Measurements from ENCODE around the gene UNC5B. TPM values are rescaled to one million over a fixed set of nuclear protein-coding genes. Genes with fewer than 3 reads are reported as not detected.
"Not testable (repeated sequence)": the region's sequence is repeated elsewhere in the genome, so short reads cannot be mapped to it uniquely, and the experiment has no call there.

The UNC5B gene
- polyA plus RNA-seq, 4 donors = 0.27 to 19.4 (median 6.7) TPM

DNA sequence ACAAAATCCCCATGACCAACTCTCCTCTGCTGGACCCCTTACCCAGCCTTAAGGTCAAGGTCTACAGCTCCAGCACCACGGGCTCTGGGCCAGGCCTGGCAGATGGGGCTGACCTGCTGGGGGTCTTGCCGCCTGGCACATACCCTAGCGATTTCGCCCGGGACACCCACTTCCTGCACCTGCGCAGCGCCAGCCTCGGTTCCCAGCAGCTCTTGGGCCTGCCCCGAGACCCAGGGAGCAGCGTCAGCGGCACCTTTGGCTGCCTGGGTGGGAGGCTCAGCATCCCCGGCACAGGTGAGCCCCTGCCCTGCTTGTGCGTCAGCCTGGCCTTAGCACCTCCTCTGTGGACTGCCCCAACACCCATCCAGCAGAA is 79.1 kb downstream of the UNC5B start:
- 89 to 95% (median 91%) methylated on average over 13 of the region's 13 CpGs for WGBS, 3 donors
- Histone ChIP-seq H3K36me3 (ENCODE audit: control insufficient read depth in 3 of 3, insufficient read depth in 2 of 3, low read depth in 1 of 3, low read length in 3 of 3) (peaks cover 0 to 70% (median 0%) of the 10 kb centered on the region in 3 donors), H3K4me3 (ENCODE audit: low read depth in 1 of 3, low read length in 3 of 3) (no peak overlapping the region), H3K9me3 (ENCODE audit: control insufficient read depth in 2 of 2, insufficient read depth in 1 of 2, low read depth in 1 of 2, low read length in 1 of 2) (no peaks in the 10 kb centered on the region), H3K4me1 (ENCODE audit: control insufficient read depth in 3 of 3, insufficient read depth in 2 of 3, low read depth in 1 of 3, low read length in 2 of 3) (peaks cover 0 to 27% (median 0%) of the 10 kb centered on the region in 3 donors), H3K27ac (ENCODE audit: low read depth in 1 of 3, low read length in 2 of 3) (no peak overlapping the region), H3K27me3 (ENCODE audit: control insufficient read depth in 3 of 3, insufficient read depth in 3 of 3, low read length in 3 of 3) (peaks cover 0 to 2% (median 0%) of the 10 kb centered on the region in 3 donors)
- DNase-seq = no peak
- no peak for FAIRE-seq

DNA sequence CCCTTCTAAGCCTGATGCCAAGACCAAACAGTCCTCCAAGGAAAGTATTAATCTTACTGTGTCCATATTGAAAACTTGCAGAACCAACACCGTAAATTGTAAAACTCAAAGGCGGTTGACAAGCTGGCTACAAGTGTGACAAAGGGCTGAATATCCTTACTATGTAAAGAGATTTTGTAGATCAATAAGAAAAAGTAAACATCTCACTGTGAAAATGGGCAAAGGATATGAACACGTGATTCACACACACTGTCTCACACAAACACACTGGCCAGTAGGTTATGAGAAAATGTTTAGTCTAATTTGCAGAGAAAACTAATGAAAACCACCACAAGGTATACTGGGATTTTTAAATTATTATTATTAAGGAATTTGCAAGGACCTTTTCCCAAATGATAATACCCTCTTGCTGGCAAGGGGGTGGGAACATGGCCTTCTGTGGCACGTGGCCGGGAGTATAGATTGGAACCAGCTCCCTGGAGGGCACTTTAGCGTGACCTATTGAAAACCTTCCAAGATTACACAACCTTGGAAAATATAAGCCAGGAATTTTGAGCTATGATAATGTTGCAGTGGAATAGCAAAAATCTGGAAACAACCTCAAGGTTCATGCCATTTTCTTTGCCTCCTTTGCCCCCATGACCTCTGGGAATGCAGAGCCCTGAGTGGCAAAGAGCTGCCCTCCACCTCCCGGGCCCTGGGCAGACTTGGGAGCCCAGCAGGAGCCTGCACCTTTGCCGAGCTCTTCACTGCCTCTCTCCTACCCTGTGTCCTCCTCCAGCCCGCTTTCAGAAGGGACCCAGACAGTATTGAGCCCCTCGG is 80.5 kb downstream of the UNC5B start:
- Histone ChIP-seq H3K36me3 (ENCODE audit: control insufficient read depth in 3 of 3, insufficient read depth in 2 of 3, low read depth in 1 of 3, low read length in 3 of 3) (peaks cover 0 to 68% (median 0%) of the 10 kb centered on the region in 3 donors), H3K4me1 (ENCODE audit: control insufficient read depth in 3 of 3, insufficient read depth in 2 of 3, low read depth in 1 of 3, low read length in 2 of 3) (peaks cover 0 to 27% (median 0%) of the 10 kb centered on the region in 3 donors), H3K27me3 (ENCODE audit: control insufficient read depth in 3 of 3, insufficient read depth in 3 of 3, low read length in 3 of 3) (peaks cover 0 to 2% (median 0%) of the 10 kb centered on the region in 3 donors), H3K27ac (ENCODE audit: low read depth in 1 of 3, low read length in 2 of 3) (no peak overlapping the region), H3K4me3 (ENCODE audit: low read depth in 1 of 3, low read length in 3 of 3) (no peak overlapping the region), H3K9me3 (ENCODE audit: control insufficient read depth in 2 of 2, insufficient read depth in 1 of 2, low read depth in 1 of 2, low read length in 1 of 2) (no peaks in the 10 kb centered on the region)
- no peak for FAIRE-seq
- no peak for DNase-seq
- WGBS, 3 donors = 68 to 84% (median 75%) methylated on average over 10 of the region's 10 CpGs

DNA sequence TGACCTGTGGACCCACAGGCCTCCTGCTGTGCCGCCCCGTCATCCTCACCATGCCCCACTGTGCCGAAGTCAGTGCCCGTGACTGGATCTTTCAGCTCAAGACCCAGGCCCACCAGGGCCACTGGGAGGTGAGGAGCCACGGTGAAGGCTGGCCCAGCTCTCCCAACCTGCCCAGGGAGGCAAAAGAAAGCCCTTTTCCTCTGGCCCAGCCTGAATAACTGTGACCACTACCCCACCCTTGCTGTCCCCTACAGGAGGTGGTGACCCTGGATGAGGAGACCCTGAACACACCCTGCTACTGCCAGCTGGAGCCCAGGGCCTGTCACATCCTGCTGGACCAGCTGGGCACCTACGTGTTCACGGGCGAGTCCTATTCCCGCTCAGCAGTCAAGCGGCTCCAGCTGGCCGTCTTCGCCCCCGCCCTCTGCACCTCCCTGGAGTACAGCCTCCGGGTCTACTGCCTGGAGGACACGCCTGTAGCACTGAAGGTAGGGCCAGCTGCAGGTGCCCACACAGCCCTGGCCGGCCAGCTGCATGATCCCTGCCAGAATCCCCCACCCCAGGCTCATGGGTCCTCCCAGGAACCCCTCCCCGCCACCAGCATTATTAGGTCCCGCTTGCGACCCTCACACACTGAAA is 81.2 kb downstream of the UNC5B start:
- WGBS, 3 donors = 52 to 73% (median 54%) methylated on average over 17 to 19 of the region's 19 CpGs
- DNase-seq (peak; percentile 31 to 41), FAIRE-seq (no peak)
- Histone ChIP-seq H3K9me3 (ENCODE audit: control insufficient read depth in 2 of 2, insufficient read depth in 1 of 2, low read depth in 1 of 2, low read length in 1 of 2) (no peaks in the 10 kb centered on the region), H3K27ac (ENCODE audit: low read depth in 1 of 3, low read length in 2 of 3) (no peak overlapping the region), H3K27me3 (ENCODE audit: control insufficient read depth in 3 of 3, insufficient read depth in 3 of 3, low read length in 3 of 3) (peaks cover 0 to 2% (median 0%) of the 10 kb centered on the region in 3 donors), H3K36me3 (ENCODE audit: control insufficient read depth in 3 of 3, insufficient read depth in 2 of 3, low read depth in 1 of 3, low read length in 3 of 3) (peaks cover 0 to 67% (median 0%) of the 10 kb centered on the region in 3 donors), H3K4me1 (ENCODE audit: control insufficient read depth in 3 of 3, insufficient read depth in 2 of 3, low read depth in 1 of 3, low read length in 2 of 3) (peaks cover 0 to 27% (median 0%) of the 10 kb centered on the region in 3 donors), H3K4me3 (ENCODE audit: low read depth in 1 of 3, low read length in 3 of 3) (no peak overlapping the region)

DNA sequence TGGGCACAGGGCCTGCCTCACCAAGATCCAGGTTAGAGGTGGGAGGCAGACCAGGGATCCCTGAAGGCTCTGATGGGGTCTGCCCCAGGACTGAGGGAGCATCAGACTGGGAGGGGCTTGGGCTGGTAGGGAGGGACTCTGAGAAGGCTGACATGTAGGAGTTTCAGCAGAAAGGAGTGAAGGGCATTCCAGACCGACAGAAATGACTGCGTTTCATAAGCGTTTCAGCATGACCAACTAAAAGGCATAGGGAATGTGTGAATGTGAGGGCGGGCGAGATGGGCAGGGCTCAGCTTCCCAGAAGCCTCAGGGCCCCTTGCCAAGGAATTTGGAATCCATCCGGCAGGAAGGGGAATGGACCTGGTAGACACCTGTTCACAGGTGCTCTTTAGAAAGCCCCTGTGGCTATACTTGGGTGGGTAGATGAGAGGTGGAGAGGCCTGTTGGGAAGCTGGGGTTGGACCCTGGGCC is 81.8 kb downstream of the UNC5B start:
- FAIRE-seq (no peak), DNase-seq (no peak)
- Histone ChIP-seq H3K27me3 (ENCODE audit: control insufficient read depth in 3 of 3, insufficient read depth in 3 of 3, low read length in 3 of 3) (peaks cover 0 to 2% (median 0%) of the 10 kb centered on the region in 3 donors), H3K36me3 (ENCODE audit: control insufficient read depth in 3 of 3, insufficient read depth in 2 of 3, low read depth in 1 of 3, low read length in 3 of 3) (peaks cover 0 to 66% (median 0%) of the 10 kb centered on the region in 3 donors), H3K4me3 (ENCODE audit: low read depth in 1 of 3, low read length in 3 of 3) (no peak overlapping the region), H3K27ac (ENCODE audit: low read depth in 1 of 3, low read length in 2 of 3) (no peak overlapping the region), H3K9me3 (ENCODE audit: control insufficient read depth in 2 of 2, insufficient read depth in 1 of 2, low read depth in 1 of 2, low read length in 1 of 2) (no peaks in the 10 kb centered on the region), H3K4me1 (ENCODE audit: control insufficient read depth in 3 of 3, insufficient read depth in 2 of 3, low read depth in 1 of 3, low read length in 2 of 3) (peaks cover 0 to 24% (median 0%) of the 10 kb centered on the region in 3 donors)
- 43 to 81% (median 53%) methylated on average over 6 of the region's 6 CpGs for WGBS, 3 donors

DNA sequence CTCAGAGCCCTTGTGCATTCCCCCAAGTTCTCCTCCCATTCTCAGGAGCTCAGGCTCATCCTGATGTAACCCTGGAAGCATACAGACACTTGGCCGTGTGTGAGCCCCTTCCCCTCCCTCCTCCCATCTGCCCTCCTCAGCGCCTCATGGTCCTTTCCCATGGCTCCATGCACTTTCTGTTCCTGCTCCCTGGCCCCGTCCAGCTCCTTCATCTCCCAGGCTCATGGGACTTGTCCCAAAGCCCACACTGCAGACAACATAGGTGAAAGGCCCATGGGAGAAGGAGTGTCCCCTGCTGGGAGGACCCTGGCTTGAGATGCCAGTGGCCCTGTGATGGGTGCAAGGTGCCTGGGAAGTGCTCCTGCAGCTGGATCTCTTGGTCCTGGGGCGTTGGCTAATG is 82.5 kb downstream of the UNC5B start:
- DNase-seq = no peak
- Histone ChIP-seq H3K27ac (ENCODE audit: low read depth in 1 of 3, low read length in 2 of 3) (no peak overlapping the region), H3K27me3 (ENCODE audit: control insufficient read depth in 3 of 3, insufficient read depth in 3 of 3, low read length in 3 of 3) (peaks cover 0 to 2% (median 0%) of the 10 kb centered on the region in 3 donors), H3K4me3 (ENCODE audit: low read depth in 1 of 3, low read length in 3 of 3) (no peak overlapping the region), H3K36me3 (ENCODE audit: control insufficient read depth in 3 of 3, insufficient read depth in 2 of 3, low read depth in 1 of 3, low read length in 3 of 3) (peaks cover 0 to 61% (median 0%) of the 10 kb centered on the region in 3 donors), H3K4me1 (ENCODE audit: control insufficient read depth in 3 of 3, insufficient read depth in 2 of 3, low read depth in 1 of 3, low read length in 2 of 3) (peaks cover 0 to 17% (median 0%) of the 10 kb centered on the region in 3 donors), H3K9me3 (ENCODE audit: control insufficient read depth in 2 of 2, insufficient read depth in 1 of 2, low read depth in 1 of 2, low read length in 1 of 2) (no peaks in the 10 kb centered on the region)
- FAIRE-seq = no peak
- whole genome bisulfite sequencing, 3 donors = 57 to 82% (median 67%) methylated on average over 4 of the region's 4 CpGs

DNA sequence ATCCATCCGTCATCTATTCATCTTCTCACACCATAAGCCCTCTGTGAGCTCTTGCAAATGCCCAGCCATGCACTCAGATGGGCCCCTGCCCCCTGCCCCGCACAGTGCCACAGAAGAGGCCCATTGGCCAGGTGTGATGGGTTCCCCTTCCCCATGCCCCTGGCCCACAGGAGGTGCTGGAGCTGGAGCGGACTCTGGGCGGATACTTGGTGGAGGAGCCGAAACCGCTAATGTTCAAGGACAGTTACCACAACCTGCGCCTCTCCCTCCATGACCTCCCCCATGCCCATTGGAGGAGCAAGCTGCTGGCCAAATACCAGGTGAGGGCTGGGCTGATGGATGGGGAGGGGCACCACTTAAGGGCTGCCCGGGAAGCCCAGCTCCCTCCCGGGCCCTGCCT is 83.3 kb downstream of the UNC5B start:
- H3K36me3 ChIP-seq (ENCODE audit: control insufficient read depth in 3 of 3, insufficient read depth in 2 of 3, low read depth in 1 of 3, low read length in 3 of 3) = peaks cover 0 to 61% (median 0%) of the 10 kb centered on the region in 3 donors
- no peak for DNase-seq

DNA sequence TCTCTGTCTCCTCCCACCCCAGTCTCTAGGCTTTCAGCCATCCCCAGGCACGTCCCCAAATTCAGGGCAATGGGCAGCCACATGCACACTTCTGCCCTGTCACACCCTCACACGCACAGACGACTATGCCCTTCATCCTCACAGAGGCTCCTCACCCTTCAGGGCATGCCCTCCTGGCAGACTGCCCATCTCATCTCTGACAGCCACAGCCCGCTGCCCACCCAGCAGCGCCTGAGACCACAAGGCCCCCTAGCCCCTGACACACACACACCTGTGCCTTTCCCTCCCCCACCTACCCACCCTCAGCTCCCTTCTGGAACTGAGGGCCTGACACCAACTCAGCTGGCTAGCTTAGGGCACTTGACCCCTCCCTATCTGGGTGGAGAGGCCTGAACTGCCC is 83.7 kb downstream of the UNC5B start:
- no peaks in the 10 kb centered on the region for H3K9me3 ChIP-seq (ENCODE audit: control insufficient read depth in 2 of 2, insufficient read depth in 1 of 2, low read depth in 1 of 2, low read length in 1 of 2)
- FAIRE-seq = no peak
- H3K27ac ChIP-seq (ENCODE audit: low read depth in 1 of 3, low read length in 2 of 3) = no peak overlapping the region
- peaks cover 0 to 2% (median 0%) of the 10 kb centered on the region in 3 donors for H3K27me3 ChIP-seq (ENCODE audit: control insufficient read depth in 3 of 3, insufficient read depth in 3 of 3, low read length in 3 of 3)
- peaks cover 0 to 4% (median 0%) of the 10 kb centered on the region in 3 donors for H3K4me1 ChIP-seq (ENCODE audit: control insufficient read depth in 3 of 3, insufficient read depth in 2 of 3, low read depth in 1 of 3, low read length in 2 of 3)
- peaks cover 0 to 60% (median 0%) of the 10 kb centered on the region in 3 donors for H3K36me3 ChIP-seq (ENCODE audit: control insufficient read depth in 3 of 3, insufficient read depth in 2 of 3, low read depth in 1 of 3, low read length in 3 of 3)
- no peak for DNase-seq
- WGBS, 3 donors = 39 to 51% (median 42%) methylated on average over 5 of the region's 5 CpGs
- H3K4me3 ChIP-seq (ENCODE audit: low read depth in 1 of 3, low read length in 3 of 3) = no peak overlapping the region

More for the DNA sequence above, 83.3 kb downstream of the UNC5B start:
- no peaks in the 10 kb centered on the region for H3K9me3 ChIP-seq (ENCODE audit: control insufficient read depth in 2 of 2, insufficient read depth in 1 of 2, low read depth in 1 of 2, low read length in 1 of 2)
- FAIRE-seq = no peak
- no peak overlapping the region for H3K27ac ChIP-seq (ENCODE audit: low read depth in 1 of 3, low read length in 2 of 3)
- no peak overlapping the region for H3K4me3 ChIP-seq (ENCODE audit: low read depth in 1 of 3, low read length in 3 of 3)
- peaks cover 0 to 2% (median 0%) of the 10 kb centered on the region in 3 donors for H3K27me3 ChIP-seq (ENCODE audit: control insufficient read depth in 3 of 3, insufficient read depth in 3 of 3, low read length in 3 of 3)
- WGBS, 3 donors = 77 to 88% (median 80%) methylated on average over 9 of the region's 9 CpGs
- H3K4me1 ChIP-seq (ENCODE audit: control insufficient read depth in 3 of 3, insufficient read depth in 2 of 3, low read depth in 1 of 3, low read length in 2 of 3) = peaks cover 0 to 9% (median 0%) of the 10 kb centered on the region in 3 donors

DNA sequence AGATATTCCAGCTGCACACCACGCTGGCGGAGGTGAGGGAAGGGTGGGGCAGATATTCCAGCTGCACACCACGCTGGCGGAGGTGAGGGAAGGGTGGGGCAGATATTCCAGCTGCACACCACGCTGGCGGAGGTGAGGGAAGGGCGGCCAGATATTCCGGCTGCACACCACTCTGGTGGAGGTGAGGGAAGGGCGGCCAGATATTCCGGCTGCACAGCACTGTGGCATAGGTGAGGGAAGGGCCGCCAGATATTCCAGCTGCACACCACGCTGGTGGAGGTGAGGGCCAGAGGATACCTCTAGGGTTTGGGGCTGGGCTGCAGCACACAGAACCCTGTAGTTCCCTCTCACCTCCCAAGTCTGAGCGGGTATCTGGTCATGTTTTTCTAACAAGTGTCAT is 84.4 kb downstream of the UNC5B start:
- not testable (repeated sequence) for H3K27ac ChIP-seq (ENCODE audit: low read depth in 1 of 3, low read length in 2 of 3); H3K9me3 ChIP-seq (ENCODE audit: control insufficient read depth in 2 of 2, insufficient read depth in 1 of 2, low read depth in 1 of 2, low read length in 1 of 2); H3K4me1 ChIP-seq (ENCODE audit: control insufficient read depth in 3 of 3, insufficient read depth in 2 of 3, low read depth in 1 of 3, low read length in 2 of 3); H3K27me3 ChIP-seq (ENCODE audit: control insufficient read depth in 3 of 3, insufficient read depth in 3 of 3, low read length in 3 of 3); H3K4me3 ChIP-seq (ENCODE audit: low read depth in 1 of 3, low read length in 3 of 3); FAIRE-seq; DNase-seq
- WGBS, 3 donors = 47 to 59% (median 57%) methylated on average over 12 to 13 of the region's 13 CpGs
- H3K36me3 ChIP-seq (ENCODE audit: control insufficient read depth in 3 of 3, insufficient read depth in 2 of 3, low read depth in 1 of 3, low read length in 3 of 3) = peaks cover 0 to 54% (median 0%) of the 10 kb centered on the region in 3 donors

Measured in small intestine (tissue), 7 donors.